H9 (cell line): Measurements from ENCODE around the gene DCLRE1C. TPM values are rescaled to one million over a fixed set of nuclear protein-coding genes. Genes with fewer than 3 reads are reported as not detected.

Experiments
- DNase-seq: peaks from one replicate; pipeline ENCODE4 v3.0.0-alpha.2; 2017
- H2AFZ ChIP-seq: one replicate; pipeline ENCODE4 v1.6.1; 2013; ENCODE audit warnings: mild to moderate bottlenecking, low read length, control low read depth, moderate library complexity
- H2AK5ac ChIP-seq: 2 replicates; pipeline ENCODE4 v1.6.1; 2013; ENCODE audit warnings: low read length, control low read depth, mixed read lengths; ENCODE audit not compliant: insufficient read length
- H2BK120ac ChIP-seq: one replicate; pipeline ENCODE4 v1.6.1; 2013; ENCODE audit warnings: low read depth, mild to moderate bottlenecking, low read length, control low read depth, inconsistent platforms; ENCODE audit not compliant: poor library complexity, severe bottlenecking
- H2BK12ac ChIP-seq: 2 replicates; pipeline ENCODE4 v1.6.1; 2013; ENCODE audit warnings: low read length, control low read depth, mixed read lengths, low read depth; ENCODE audit not compliant: insufficient read length
- H2BK15ac ChIP-seq: 2 replicates; pipeline ENCODE4 v1.6.1; 2013; ENCODE audit warnings: low read depth, low read length, control low read depth
- H2BK20ac ChIP-seq: one replicate; pipeline ENCODE4 v1.6.1; 2013; ENCODE audit warnings: low read depth, mild to moderate bottlenecking, low read length, control low read depth, inconsistent platforms; ENCODE audit not compliant: poor library complexity, severe bottlenecking
- H2BK5ac ChIP-seq: 2 replicates; pipeline ENCODE4 v1.6.1; 2013; ENCODE audit warnings: low read length, control low read depth, mixed read lengths; ENCODE audit not compliant: insufficient read length
- H3K14ac ChIP-seq: 2 replicates; pipeline ENCODE4 v1.6.1; 2013; ENCODE audit warnings: low read length, control low read depth; ENCODE audit not compliant: insufficient read depth
- H3K18ac ChIP-seq: 2 replicates; pipeline ENCODE4 v1.6.1; 2013; ENCODE audit warnings: low read depth, mild to moderate bottlenecking, mixed read lengths, low read length, control low read depth; ENCODE audit not compliant: insufficient read length
- H3K23ac ChIP-seq: 2 replicates; pipeline ENCODE4 v1.6.1; 2013; ENCODE audit warnings: low read length, control low read depth, mixed read lengths, low read depth; ENCODE audit not compliant: insufficient read length
- H3K23me2 ChIP-seq: 2 replicates; pipeline ENCODE4 v1.6.1; 2013; ENCODE audit warnings: low read depth, mild to moderate bottlenecking, mixed read lengths, low read length, control low read depth; ENCODE audit not compliant: insufficient read length, poor library complexity, severe bottlenecking
- H3K27ac ChIP-seq: 2 replicates; pipeline ENCODE4 v1.5.1; 2013; ENCODE audit warnings: low read length, control low read depth, mixed read lengths, low read depth; ENCODE audit not compliant: insufficient read length
- H3K27me3 ChIP-seq: 2 replicates; pipeline ENCODE4 v1.6.1; 2013; ENCODE audit warnings: low read length, control low read depth, inconsistent platforms; ENCODE audit not compliant: insufficient read depth
- H3K4ac ChIP-seq: 2 replicates; pipeline ENCODE4 v1.6.1; 2013; ENCODE audit warnings: low read depth, mild to moderate bottlenecking, control low read depth, inconsistent platforms, low read length, moderate library complexity
- H3K4me1 ChIP-seq: 2 replicates; pipeline ENCODE4 v1.6.1; 2013; ENCODE audit warnings: low read length, control low read depth, inconsistent platforms; ENCODE audit not compliant: insufficient read depth
- H3K4me2 ChIP-seq: 2 replicates; pipeline ENCODE4 v1.6.1; 2013; ENCODE audit warnings: low read length, control low read depth, mixed read lengths; ENCODE audit not compliant: insufficient read length, insufficient read depth
- H3K56ac ChIP-seq: 2 replicates; pipeline ENCODE4 v1.6.1; 2013; ENCODE audit warnings: low read depth, mild to moderate bottlenecking, mixed read lengths, low read length, control low read depth; ENCODE audit not compliant: insufficient read length
- H3K79me1 ChIP-seq: 2 replicates; pipeline ENCODE4 v1.6.1; 2013; ENCODE audit warnings: low read depth, mild to moderate bottlenecking, moderate library complexity, low read length, control low read depth, inconsistent platforms; ENCODE audit not compliant: insufficient read depth, poor library complexity, severe bottlenecking
- H3K79me2 ChIP-seq: 2 replicates; pipeline ENCODE4 v1.6.1; 2013; ENCODE audit warnings: low read length, control low read depth, inconsistent platforms; ENCODE audit not compliant: insufficient read depth
- H3K9ac ChIP-seq: 2 replicates; pipeline ENCODE4 v1.6.1; 2013; ENCODE audit warnings: low read length, control low read depth, mixed read lengths; ENCODE audit not compliant: insufficient read length; ENCODE audit errors: extremely low read depth
- H3K9me3 ChIP-seq: one replicate; pipeline ENCODE4 v1.6.1; 2013; ENCODE audit warnings: low read depth, low read length, inconsistent platforms; ENCODE audit not compliant: control insufficient read depth
- H3T11ph ChIP-seq: one replicate; pipeline ENCODE4 v1.6.1; 2013; ENCODE audit warnings: mild to moderate bottlenecking, low read length, control low read depth, inconsistent platforms
- H4K20me1 ChIP-seq: one replicate; pipeline ENCODE4 v1.6.1; 2013; ENCODE audit not compliant: control insufficient read depth, insufficient read length, insufficient read depth
- H4K5ac ChIP-seq: 2 replicates; pipeline ENCODE4 v1.6.1; 2013; ENCODE audit warnings: low read depth, mild to moderate bottlenecking, mixed read lengths, low read length, control low read depth; ENCODE audit not compliant: insufficient read length
- H4K8ac ChIP-seq: replicated peaks from 2 replicates; pipeline ENCODE4 v1.6.1; 2013; ENCODE audit warnings: low read length, control low read depth, mixed read lengths, low read depth; ENCODE audit not compliant: insufficient read length
- H4K91ac ChIP-seq: 2 replicates; pipeline ENCODE4 v1.6.1; 2013; ENCODE audit warnings: low read depth, mild to moderate bottlenecking, moderate library complexity, mixed read lengths, low read length, control low read depth; ENCODE audit not compliant: insufficient read length
- H3K27ac Mint-ChIP-seq, 3 experiments: 2 replicates in 2 of 3; 3 replicates in 1 of 3; pipeline ENCODE4 v1.8.0; 2020 to 2021; ENCODE audit warnings: mixed read lengths in 3 of 3, mild to moderate bottlenecking in 1 of 3, moderate library complexity in 1 of 3
- H3K27me3 Mint-ChIP-seq: 2 replicates; pipeline ENCODE4 v1.8.0; 2021; ENCODE audit warnings: low read depth, mild to moderate bottlenecking, moderate library complexity, mixed read lengths
- H3K36me3 Mint-ChIP-seq, 3 experiments: 2 replicates in 2 of 3; 3 replicates in 1 of 3; pipeline ENCODE4 v1.8.0; 2020 to 2021; ENCODE audit warnings: low read depth in 3 of 3, mixed read lengths in 3 of 3; ENCODE audit not compliant: insufficient read depth in 1 of 3
- H3K4me1 Mint-ChIP-seq, 2 experiments: 2 replicates each; pipeline ENCODE4 v1.8.0; 2020; ENCODE audit warnings: mixed read lengths in 2 of 2
- H3K4me3 Mint-ChIP-seq, 2 experiments: 2 replicates in 1 of 2; 3 replicates in 1 of 2; pipeline ENCODE4 v1.8.0; 2020 to 2021; ENCODE audit warnings: mild to moderate bottlenecking in 2 of 2, mixed read lengths in 2 of 2, moderate library complexity in 1 of 2
- H3K9me3 Mint-ChIP-seq, 2 experiments: 2 replicates in 1 of 2; 3 replicates in 1 of 2; pipeline ENCODE4 v1.8.0; 2020; ENCODE audit warnings: mild to moderate bottlenecking in 2 of 2, mixed read lengths in 2 of 2, moderate library complexity in 1 of 2
- WGBS: extraction: QIAGEN DNeasy Blood & Tissue Kit; methylation state at CpG from one replicate; pipeline ENCODE4 v1.1.7; 2013; ENCODE audit warnings: missing lambda C conversion rate, low lambda C conversion rate, mixed read lengths; ENCODE audit not compliant: insufficient read length; ENCODE audit errors: extremely low coverage; 5-methylcytosine and 5-hydroxymethylcytosine counted together
- total RNA-seq: library from RNA; stranded (reverse); gene quantifications from 2 replicates; pipeline ENCODE4 v1.2.1, GENCODE V29; 2021
- TF ChIP-seq, protein P1 (sequence below): fragments of 200-600 bp; sonication (generic); conservative IDR thresholded peaks from 3 replicates; pipeline ENCODE4 v1.8.0; 2021; ENCODE audit warnings: antibody characterized with exemption, mild to moderate bottlenecking

The DCLRE1C gene
- total RNA-seq, 1 experiment from 2014 or later: 15.2 TPM

DNA sequence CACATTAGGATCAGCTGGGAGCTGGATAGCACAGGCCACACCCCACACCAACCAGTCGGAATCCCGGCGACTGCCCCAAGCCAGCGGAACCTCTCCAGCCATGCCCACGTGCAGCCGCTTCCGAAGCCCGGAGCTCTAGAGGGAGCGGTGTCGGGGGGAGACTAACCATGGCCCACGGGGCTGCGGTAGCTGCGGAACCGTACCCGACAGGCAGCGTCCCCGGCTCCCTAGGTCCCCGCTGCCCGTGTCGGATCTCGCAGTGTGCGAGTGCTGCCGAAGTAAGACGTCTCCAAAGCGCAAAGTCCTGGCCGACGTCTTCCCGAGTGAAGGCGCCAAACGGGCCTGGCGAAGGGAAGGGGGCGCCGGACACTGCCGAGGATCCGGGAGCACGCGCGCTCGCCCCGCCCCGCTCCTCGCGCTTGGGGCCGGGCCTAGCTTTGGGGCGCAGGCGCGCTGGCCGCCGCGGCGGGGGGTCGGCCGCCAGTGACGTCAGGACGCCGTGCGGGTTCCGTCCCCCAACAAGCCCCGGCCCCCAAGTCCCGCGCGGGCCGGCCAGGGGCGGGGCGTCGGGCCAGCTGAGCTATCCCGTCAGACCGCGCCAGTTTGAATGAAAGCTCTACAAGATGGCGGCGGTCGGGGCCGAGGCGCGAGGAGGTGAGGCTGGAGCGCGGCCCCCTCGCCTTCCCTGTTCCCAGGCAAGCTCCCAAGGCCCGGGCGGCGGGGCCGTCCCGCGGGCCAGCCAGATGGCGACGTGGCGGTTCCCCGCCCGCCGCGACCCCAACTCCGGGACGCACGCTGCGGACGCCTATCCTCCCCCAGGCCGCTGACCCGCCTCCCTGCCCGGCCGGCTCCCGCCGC is 75.4 kb downstream of the DCLRE1C start, which contains the start of gene SUV39H2:
TSS of gene SUV39H2 (plus strand) at position 601 of the 858 bp plus-strand sequence. CDS start at position 624, 23 bp downstream.
- Mint-ChIP-seq H3K36me3 (peaks cover 12 to 17% (median 16%) of the 10 kb centered on the region in 3 experiments; a peak in 6 of 7 replicates), H3K27ac (peak within 1 kb of the TSS; percentile 98 to 99 (median 99)), H3K4me3 (peak within 1 kb of the TSS; percentile 99), H3K9me3 (no peaks in the 10 kb centered on the region; a peak in 1 of 5 replicates), H3K4me1 (peaks cover 37 to 44% of the 10 kb centered on the region in 2 experiments), H3K27me3 (no peaks in the 10 kb centered on the region)
- no peak within 1 kb of the TSS for H3T11ph ChIP-seq
- H2BK120ac ChIP-seq: no peak within 1 kb of the TSS
- no peak within 1 kb of the TSS for H3K23ac ChIP-seq
- peaks cover 4% of the 10 kb centered on the region for H3K23me2 ChIP-seq
- H4K8ac ChIP-seq: no peak within 1 kb of the TSS
- H2AFZ ChIP-seq: no peak within 1 kb of the TSS
- no peak within 1 kb of the TSS for H2BK12ac ChIP-seq
- peak within 1 kb of the TSS; percentile 49 for H3K18ac ChIP-seq
- peaks cover 27% of the 10 kb centered on the region; the same call in 1 of the 2 replicates for H3K79me2 ChIP-seq
- DNase-seq: peak; percentile 96
- no peaks in the 10 kb centered on the region for H3K79me1 ChIP-seq
- no peaks in the 10 kb centered on the region for H3K9me3 ChIP-seq
- no peaks in the 10 kb centered on the region for H3K27me3 ChIP-seq
- peak within 1 kb of the TSS; percentile 93 for H3K4me2 ChIP-seq
- H3K27ac ChIP-seq: peak within 1 kb of the TSS; percentile 48
- TF ChIP-seq, protein P1, sequence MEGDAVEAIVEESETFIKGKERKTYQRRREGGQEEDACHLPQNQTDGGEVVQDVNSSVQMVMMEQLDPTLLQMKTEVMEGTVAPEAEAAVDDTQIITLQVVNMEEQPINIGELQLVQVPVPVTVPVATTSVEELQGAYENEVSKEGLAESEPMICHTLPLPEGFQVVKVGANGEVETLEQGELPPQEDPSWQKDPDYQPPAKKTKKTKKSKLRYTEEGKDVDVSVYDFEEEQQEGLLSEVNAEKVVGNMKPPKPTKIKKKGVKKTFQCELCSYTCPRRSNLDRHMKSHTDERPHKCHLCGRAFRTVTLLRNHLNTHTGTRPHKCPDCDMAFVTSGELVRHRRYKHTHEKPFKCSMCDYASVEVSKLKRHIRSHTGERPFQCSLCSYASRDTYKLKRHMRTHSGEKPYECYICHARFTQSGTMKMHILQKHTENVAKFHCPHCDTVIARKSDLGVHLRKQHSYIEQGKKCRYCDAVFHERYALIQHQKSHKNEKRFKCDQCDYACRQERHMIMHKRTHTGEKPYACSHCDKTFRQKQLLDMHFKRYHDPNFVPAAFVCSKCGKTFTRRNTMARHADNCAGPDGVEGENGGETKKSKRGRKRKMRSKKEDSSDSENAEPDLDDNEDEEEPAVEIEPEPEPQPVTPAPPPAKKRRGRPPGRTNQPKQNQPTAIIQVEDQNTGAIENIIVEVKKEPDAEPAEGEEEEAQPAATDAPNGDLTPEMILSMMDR: no peak
- peak within 1 kb of the TSS; percentile 90 for H3K9ac ChIP-seq
- H2BK20ac ChIP-seq: no peak within 1 kb of the TSS
- H4K20me1 ChIP-seq: no peaks in the 10 kb centered on the region
- H4K5ac ChIP-seq: no peak within 1 kb of the TSS
- H3K14ac ChIP-seq: peak within 1 kb of the TSS; percentile 98
- H2BK5ac ChIP-seq: peak within 1 kb of the TSS; percentile 36
- WGBS: no CpG with 5 or more reads among the region's 102 CpGs
- peaks cover 9% of the 10 kb centered on the region; the same call in 1 of the 2 replicates for H3K4me1 ChIP-seq
- H3K56ac ChIP-seq: no peak within 1 kb of the TSS
- no peak within 1 kb of the TSS for H2AK5ac ChIP-seq
- H4K91ac ChIP-seq: peak within 1 kb of the TSS; percentile 78
- no peak within 1 kb of the TSS; the same call in 1 of the 2 replicates for H2BK15ac ChIP-seq
- H3K4ac ChIP-seq: peak within 1 kb of the TSS; percentile 45; the same call in 1 of the 2 replicates
